MCF 10A (cell line): ENCODE measurements around the gene SEMA6B. TPM values are rescaled to one million over a fixed set of nuclear protein-coding genes. Genes with fewer than 3 reads are reported as not detected.

Experiments
- BruUV-seq: library from RNA; stranded (reverse); fragments of 400-500 nt; replicated peaks from 2 replicates; lab custom pipeline; 2021; lab: Mats Ljungman, UMichigan
- CTCF ChIA-PET: fragments of 300-600 bp; sonication (Branson Sonifier 250); formaldehyde crosslinking; extraction: SDS; loops from one replicate; lab custom pipeline; 2021; ENCODE audit warnings: antibody characterized with exemption, inconsistent platforms; lab: Yijun Ruan, JAX
- POLR2A ChIA-PET: fragments of 300-600, 350-650 bp; sonication (Branson Sonifier 250); formaldehyde crosslinking; extraction: SDS; loops from one replicate; lab custom pipeline; 2020; ENCODE audit warnings: antibody characterized with exemption, inconsistent platforms; lab: Yijun Ruan, JAX
- DNase-seq: peaks from one replicate; pipeline ENCODE4 v3.0.0-alpha.2; 2018; ENCODE audit not compliant: unreplicated experiment
- H3K27ac Mint-ChIP-seq: one replicate; pipeline ENCODE4 v1.8.0; 2022; ENCODE audit warnings: mild to moderate bottlenecking, low read depth, mixed read lengths; ENCODE audit not compliant: unreplicated experiment
- H3K27me3 Mint-ChIP-seq: one replicate; pipeline ENCODE4 v1.8.0; 2022; ENCODE audit warnings: mixed read lengths; ENCODE audit not compliant: insufficient read depth, unreplicated experiment
- H3K36me3 Mint-ChIP-seq: one replicate; pipeline ENCODE4 v1.8.0; 2022; ENCODE audit warnings: mild to moderate bottlenecking, moderate library complexity, mixed read lengths; ENCODE audit not compliant: insufficient read depth, unreplicated experiment
- H3K4me1 Mint-ChIP-seq: one replicate; pipeline ENCODE4 v1.8.0; 2022; ENCODE audit warnings: mixed read lengths; ENCODE audit not compliant: insufficient read depth, unreplicated experiment
- H3K4me3 Mint-ChIP-seq: one replicate; pipeline ENCODE4 v1.8.0; 2022; ENCODE audit warnings: mild to moderate bottlenecking, moderate library complexity, mixed read lengths; ENCODE audit not compliant: unreplicated experiment
- H3K9me3 Mint-ChIP-seq: one replicate; pipeline ENCODE4 v1.8.0; 2022; ENCODE audit warnings: mixed read lengths; ENCODE audit not compliant: unreplicated experiment
- CTCF ChIP-seq: fragments of 200-600 bp; IDR thresholded peaks from one replicate; pipeline ENCODE4 v1.8.0; 2022; ENCODE audit warnings: antibody characterized with exemption, mild to moderate bottlenecking; ENCODE audit not compliant: unreplicated experiment
- intact Hi-C: fragments of 100-400 bp; cut with micrococcal nuclease; formaldehyde crosslinking; loops from 2 replicates; pipeline ENCODE4 v1.14.1; 2022
- total RNA-seq: library from RNA; stranded (reverse); gene quantifications from 2 replicates; pipeline ENCODE4 v1.2.3, GENCODE V29; 2022

SEMA6B gene
- total RNA-seq, 1 experiment from 2014 or later: 0.54 TPM

DNA sequence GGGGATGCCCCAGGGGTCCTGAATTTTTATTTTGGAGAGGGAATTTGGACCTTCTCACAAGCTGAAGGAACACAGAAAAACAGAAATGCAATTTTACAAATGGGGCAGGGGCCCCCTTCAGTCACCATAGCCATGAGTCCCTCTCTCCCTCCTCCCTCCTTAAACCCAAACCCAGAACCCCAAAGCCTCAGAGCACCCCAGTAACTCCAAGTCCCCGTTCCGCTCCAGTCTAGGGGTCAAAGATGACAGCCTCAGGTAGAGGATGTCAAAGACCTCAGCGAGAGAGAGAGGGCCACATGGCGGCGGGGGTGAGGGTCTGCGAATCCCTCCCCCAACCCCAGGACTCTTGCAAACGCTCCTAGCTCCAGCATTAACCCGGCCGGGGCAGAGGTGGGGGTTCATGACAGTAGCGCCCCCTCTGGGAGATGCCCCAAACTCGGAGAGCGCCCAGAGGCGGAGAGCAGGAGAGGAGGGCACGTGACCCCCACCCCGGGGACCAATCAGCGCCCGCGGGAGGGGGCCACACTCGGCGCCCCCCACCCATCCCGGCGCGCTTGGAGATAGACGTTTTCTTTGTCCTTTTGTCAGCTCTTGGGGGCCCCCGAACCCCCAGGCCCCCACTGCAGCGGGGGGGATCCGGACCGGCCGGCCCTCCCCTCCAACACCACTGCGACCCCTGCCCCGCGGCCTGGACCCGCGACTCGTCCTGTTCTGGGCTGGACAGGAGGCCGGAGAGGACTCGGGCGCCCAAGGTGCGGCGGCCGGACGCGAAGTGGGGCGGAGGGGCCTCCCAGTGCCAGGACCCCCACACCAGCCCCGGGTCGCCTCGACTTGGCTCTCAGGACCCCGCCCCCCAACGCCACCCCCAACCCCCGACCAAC lies 20.8 kb upstream of the SEMA6B start:
- Mint-ChIP-seq H3K27ac (no peak overlapping the region), H3K4me1 (peaks cover 20% of the 10 kb centered on the region), H3K9me3 (no peaks in the 10 kb centered on the region), H3K36me3 (no peaks in the 10 kb centered on the region), H3K27me3 (peaks cover 11% of the 10 kb centered on the region), H3K4me3 (no peak overlapping the region)
- intact Hi-C loops: no loop called here
- ChIA-PET POLR2A (interaction anchor here (0.5 to 1.4 kb wide), 4 partner anchors 53 to 593 kb away, joined by 3 read pairs; no protein-coding TSS in a partner anchor), CTCF (interaction anchor here (1.0 to 2.7 kb wide), 3 partner anchors 10 to 53 kb away, joined by 3 to 17 read pairs (median 5); no protein-coding TSS in a partner anchor)
- no TSS peak for BruUV-seq
- DNase-seq: no peak
- TF ChIP-seq CTCF: peak; percentile 6

- intact Hi-C loops: no loop called here
- TF ChIP-seq CTCF: no peak
- no peak for DNase-seq
- H3K4me1 Mint-ChIP-seq: peaks cover 22% of the 10 kb centered on the region
- H3K4me3 Mint-ChIP-seq: no peak overlapping the region
- H3K36me3 Mint-ChIP-seq: no peaks in the 10 kb centered on the region
- no TSS peak for BruUV-seq
- no peak overlapping the region for H3K27ac Mint-ChIP-seq
- CTCF ChIA-PET: interaction anchor here (0.8 to 2.7 kb wide), 3 partner anchors 9 to 54 kb away, joined by 3 to 17 read pairs (median 5); no protein-coding TSS in a partner anchor
- H3K9me3 Mint-ChIP-seq: no peaks in the 10 kb centered on the region
- POLR2A ChIA-PET: interaction anchor here (0.5 to 1.4 kb wide), 4 partner anchors 54 to 592 kb away, joined by 3 read pairs; no protein-coding TSS in a partner anchor
- peaks cover 11% of the 10 kb centered on the region for H3K27me3 Mint-ChIP-seq
Measured at GRCh38 chr19:4579389-4579788, 19.9 kb upstream of the SEMA6B start.

DNA sequence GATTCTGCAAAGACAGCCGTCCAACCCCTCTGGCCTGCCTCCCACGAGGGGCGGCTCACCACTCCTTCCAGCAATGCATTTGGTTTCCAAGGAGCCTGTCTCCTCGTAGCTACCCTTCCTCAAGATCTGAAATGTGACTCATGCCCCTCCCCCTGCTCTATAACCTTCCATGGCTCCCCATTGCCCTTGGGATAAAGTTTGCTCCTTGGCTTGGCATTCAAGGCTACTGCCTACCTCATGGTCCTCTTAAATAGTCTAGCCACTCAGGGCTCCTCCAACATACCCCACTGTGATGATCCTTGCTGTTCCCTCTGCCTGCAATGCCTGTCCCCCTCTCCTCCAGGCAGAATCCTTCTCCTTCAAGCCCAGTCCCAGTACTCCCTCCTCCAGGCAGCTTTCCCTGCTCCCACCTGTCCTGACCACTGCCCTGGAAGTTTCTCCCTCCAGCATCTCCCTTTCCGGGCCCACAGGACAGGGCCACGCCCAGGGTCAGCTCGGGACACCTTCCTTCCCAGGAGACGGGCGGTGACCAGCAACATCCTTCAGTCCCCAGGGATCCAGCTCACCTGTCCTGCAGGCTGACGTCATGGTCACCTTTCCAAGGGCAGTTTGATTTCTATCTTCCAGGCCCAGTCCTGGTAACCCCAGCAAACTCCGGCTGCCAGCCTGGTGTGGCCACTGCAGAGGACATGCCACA lies 19.2 kb upstream of the SEMA6B start:
- BruUV-seq: no TSS peak
- ChIA-PET POLR2A (interaction anchor here (1.4 kb wide), 1 partner anchor 55 kb away, joined by 3 read pairs; no protein-coding TSS in a partner anchor), CTCF (interaction anchor here (0.8 to 2.7 kb wide), 3 partner anchors 9 to 55 kb away, joined by 3 to 17 read pairs (median 5); no protein-coding TSS in a partner anchor)
- H3K27me3 Mint-ChIP-seq: peaks cover 11% of the 10 kb centered on the region
- H3K9me3 Mint-ChIP-seq: no peaks in the 10 kb centered on the region
- H3K4me1 Mint-ChIP-seq: peaks cover 22% of the 10 kb centered on the region
- H3K36me3 Mint-ChIP-seq: no peaks in the 10 kb centered on the region
- DNase-seq: no peak
- no peak for TF ChIP-seq CTCF
- H3K4me3 Mint-ChIP-seq: no peak overlapping the region
- H3K27ac Mint-ChIP-seq: no peak overlapping the region
- intact Hi-C loops: no loop called here
